T-helper 1 cell (primary cell): ENCODE measurements around the gene SSTR1.

ENCODE experiments used
- DNase-seq, 5 donors: peaks; one replicate each; pipeline ENCODE4 v3.0.0-alpha.2; 2012 to 2020

SSTR1 gene

GRCh38 chr14:38238332-38238731 lies 30.6 kb downstream of the SSTR1 start:
- DNase-seq = no peak

GRCh38 chr14:38238878-38239277 lies 31.2 kb downstream of the SSTR1 start:
- DNase-seq = no peak

GRCh38 chr14:38243696-38244240 lies 36.1 kb downstream of the SSTR1 start:
- DNase-seq = no peak

GRCh38 chr14:38248321-38249028 lies 40.8 kb downstream of the SSTR1 start:
- no peak for DNase-seq

- no peak for DNase-seq
These were observed 42.6 kb downstream of the SSTR1 start for GRCh38 chr14:38250331-38250730.

- DNase-seq = no peak
These were observed 44.5 kb downstream of the SSTR1 start for GRCh38 chr14:38252066-38252710.

GRCh38 chr14:38253676-38254075 lies 46.0 kb downstream of the SSTR1 start:
- DNase-seq = no peak

GRCh38 chr14:38254571-38255407 lies 47.1 kb downstream of the SSTR1 start:
- peak in 1 of 5 donors; percentile 10 for DNase-seq

- DNase-seq = no peak
These were observed 47.6 kb downstream of the SSTR1 start for GRCh38 chr14:38255408-38255672.

GRCh38 chr14:38255673-38256532 lies 48.2 kb downstream of the SSTR1 start, which contains the start of gene CLEC14A:
TSS of gene CLEC14A (minus strand) at chr14:38256093. CDS start at chr14:38256022, 71 bp downstream.
- peak in 2 of 5 donors; percentile 10 to 12 for DNase-seq

GRCh38 chr14:38256533-38256840 lies 48.8 kb downstream of the SSTR1 start:
- DNase-seq = no peak

- no peak for DNase-seq
These were observed 49.8 kb downstream of the SSTR1 start for GRCh38 chr14:38257507-38257906.

- DNase-seq = no peak
These were observed 53.9 kb downstream of the SSTR1 start for GRCh38 chr14:38261620-38262019.
